COLO829 (cell line): ENCODE data around the gene GIMAP7.
"Not testable (repeated sequence)": the region's sequence is repeated elsewhere in the genome, so short reads cannot be mapped to it uniquely, and the experiment has no call there.

ENCODE experiments used
- DNase-seq: peaks from one replicate; pipeline ENCODE4 v3.0.0; 2012; ENCODE audit warnings: low spot score

GIMAP7 gene

GRCh38 chr7:150514748-150515222 is at the start of gene GIMAP7:
TSS of gene GIMAP7 (plus strand) at chr7:150514872. CDS start at chr7:150519975, 5,103 bp downstream.
- no peak for DNase-seq

- DNase-seq = no peak
These were observed 49.7 kb upstream of the GIMAP7 start for GRCh38 chr7:150464962-150465361.

- no peak for DNase-seq
These were observed 49.3 kb upstream of the GIMAP7 start for GRCh38 chr7:150465414-150465813.

- DNase-seq = peak; percentile 44
These were observed 48.2 kb upstream of the GIMAP7 start for GRCh38 chr7:150466477-150466876.

GRCh38 chr7:150468241-150468640 is 46.4 kb upstream of the GIMAP7 start:
- no peak for DNase-seq

- no peak for DNase-seq
These were observed 42.8 kb upstream of the GIMAP7 start for GRCh38 chr7:150471886-150472285.

- DNase-seq = no peak
These were observed 40.8 kb upstream of the GIMAP7 start for GRCh38 chr7:150473902-150474301.

GRCh38 chr7:150476285-150476684 is 38.4 kb upstream of the GIMAP7 start:
- no peak for DNase-seq

- no peak for DNase-seq
These were observed 37.6 kb upstream of the GIMAP7 start for GRCh38 chr7:150476819-150477631.

GRCh38 chr7:150479023-150479716 is 35.5 kb upstream of the GIMAP7 start:
- no peak for DNase-seq

- no peak for DNase-seq
These were observed 33.3 kb upstream of the GIMAP7 start for GRCh38 chr7:150481186-150481920.

- DNase-seq = no peak
These were observed 32.8 kb upstream of the GIMAP7 start for GRCh38 chr7:150481922-150482321.

GRCh38 chr7:150483514-150483913 is 31.2 kb upstream of the GIMAP7 start:
- not testable (repeated sequence) for DNase-seq

- DNase-seq = not testable (repeated sequence)
These were observed 30.6 kb upstream of the GIMAP7 start for GRCh38 chr7:150484071-150484470.

- DNase-seq = no peak
These were observed 27.0 kb upstream of the GIMAP7 start for GRCh38 chr7:150487625-150488024.

- DNase-seq = no peak
These were observed 24.9 kb upstream of the GIMAP7 start for GRCh38 chr7:150489782-150490181.

- not testable (repeated sequence) for DNase-seq
These were observed 21.2 kb upstream of the GIMAP7 start for GRCh38 chr7:150493442-150493841.

GRCh38 chr7:150502519-150502918 is 12.2 kb upstream of the GIMAP7 start:
- no peak for DNase-seq

GRCh38 chr7:150503155-150503554 is 11.5 kb upstream of the GIMAP7 start:
- DNase-seq = no peak

GRCh38 chr7:150503581-150503980 is 11.1 kb upstream of the GIMAP7 start:
- DNase-seq = no peak

GRCh38 chr7:150507947-150508602 is 6.6 kb upstream of the GIMAP7 start:
- no peak for DNase-seq

- no peak for DNase-seq
These were observed 3.6 kb upstream of the GIMAP7 start for GRCh38 chr7:150511048-150511447.
